ENCODE results near the gene HIRA.
"Not testable (repeated sequence)": the region's sequence is repeated elsewhere in the genome, so short reads cannot be mapped to it uniquely, and the experiment has no call there.

The HIRA gene

GRCh38 chr22:19445279-19445982, 13.9 kb upstream of the HIRA start:
- not testable (repeated sequence) for DNase-seq (ENCODE audit: low read depth in 2 of 3, low spot score in 2 of 3)

GRCh38 chr22:19443544-19444211, 12.1 kb upstream of the HIRA start:
- no peak for DNase-seq (ENCODE audit: low read depth in 2 of 3, low spot score in 2 of 3)

- DNase-seq (ENCODE audit: low read depth in 2 of 3, low spot score in 2 of 3) = no peak
Measured at GRCh38 chr22:19442166-19442565, 10.6 kb upstream of the HIRA start.

GRCh38 chr22:19440411-19441195, 9.1 kb upstream of the HIRA start:
- DNase-seq (ENCODE audit: low read depth in 2 of 3, low spot score in 2 of 3) = no peak

GRCh38 chr22:19438298-19438697, 6.8 kb upstream of the HIRA start:
- DNase-seq (ENCODE audit: low read depth in 2 of 3, low spot score in 2 of 3) = no peak

GRCh38 chr22:19436444-19437161, 5.1 kb upstream of the HIRA start:
- DNase-seq (ENCODE audit: low read depth in 2 of 3, low spot score in 2 of 3) = not testable (repeated sequence)

- DNase-seq (ENCODE audit: low read depth in 2 of 3, low spot score in 2 of 3) = no peak
Measured at GRCh38 chr22:19434829-19435580, 3.5 kb upstream of the HIRA start.

- no peak for DNase-seq (ENCODE audit: low read depth in 2 of 3, low spot score in 2 of 3)
Measured at GRCh38 chr22:19434401-19434800, 2.9 kb upstream of the HIRA start.

- DNase-seq (ENCODE audit: low read depth in 2 of 3, low spot score in 2 of 3) = peak; percentile 76 to 85 (median 83)
Measured at GRCh38 chr22:19432133-19432851, 759 bp upstream of the HIRA start, which contains the start of gene MRPL40. Gene MRPL40, plus strand, starts transcription at chr22:19432545. Its CDS starts 10 bp downstream, at chr22:19432555.

GRCh38 chr22:19430890-19431541, 517 bp downstream of the HIRA start:
- DNase-seq (ENCODE audit: low read depth in 2 of 3, low spot score in 2 of 3) = peak in 1 of 3 experiments; percentile 16

- no peak for DNase-seq (ENCODE audit: low read depth in 2 of 3, low spot score in 2 of 3)
Measured at GRCh38 chr22:19429950-19430889, 1.3 kb downstream of the HIRA start.

GRCh38 chr22:19424186-19424500, 7.4 kb downstream of the HIRA start:
- no peak for DNase-seq (ENCODE audit: low read depth in 2 of 3, low spot score in 2 of 3)

GRCh38 chr22:19422440-19423301, 8.9 kb downstream of the HIRA start:
- DNase-seq (ENCODE audit: low read depth in 2 of 3, low spot score in 2 of 3) = no peak

GRCh38 chr22:19420321-19420720, 11.2 kb downstream of the HIRA start:
- no peak for DNase-seq (ENCODE audit: low read depth in 2 of 3, low spot score in 2 of 3)

GRCh38 chr22:19419464-19420178, 11.9 kb downstream of the HIRA start:
- DNase-seq (ENCODE audit: low read depth in 2 of 3, low spot score in 2 of 3) = no peak

GRCh38 chr22:19419086-19419463, 12.5 kb downstream of the HIRA start:
- no peak for DNase-seq (ENCODE audit: low read depth in 2 of 3, low spot score in 2 of 3)

- no peak for DNase-seq (ENCODE audit: low read depth in 2 of 3, low spot score in 2 of 3)
Measured at GRCh38 chr22:19412923-19413322, 18.6 kb downstream of the HIRA start.

Data from activated CD8-positive, alpha-beta memory T cell treated with anti-CD3 and anti-CD28 coated beads for 48 hours (primary cell).